HG02973 (cell line): Measurements from ENCODE around the gene NCAPH2.
"Not testable (repeated sequence)": the region's sequence is repeated elsewhere in the genome, so short reads cannot be mapped to it uniquely, and the experiment has no call there.

ENCODE experiments used
- ATAC-seq: cut with Tn5 transposase; IDR thresholded peaks from one replicate; pipeline ENCODE4 v1.9.1; 2021; ENCODE audit warnings: moderate library complexity; ENCODE audit not compliant: unreplicated experiment

The NCAPH2 gene

DNA sequence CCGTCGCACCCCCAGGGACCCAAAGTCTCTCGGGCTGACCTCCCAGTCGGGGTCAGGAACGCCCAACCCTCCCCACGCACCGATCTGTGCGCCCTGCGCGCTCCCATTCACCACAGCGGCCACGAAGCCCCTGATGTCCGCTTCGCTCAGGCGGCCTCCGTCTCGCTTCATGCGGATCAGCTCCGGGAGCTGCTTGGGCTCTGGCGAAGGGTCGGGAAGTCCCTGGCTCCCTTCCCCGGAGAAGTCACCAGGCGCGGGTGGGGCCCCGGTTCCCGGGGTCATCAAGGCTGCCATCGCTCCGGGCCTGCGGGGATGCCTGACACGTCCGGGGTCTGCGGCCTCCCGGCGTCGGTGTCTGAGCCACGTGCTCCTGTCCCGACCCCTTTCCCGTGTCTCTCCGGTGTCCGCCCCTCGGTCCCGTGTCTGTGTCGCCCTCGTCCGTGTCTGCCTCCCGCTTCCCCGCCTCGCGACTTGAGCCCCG, 21.4 kb downstream of the NCAPH2 start:
- ATAC-seq = no peak

GRCh38 chr22:50529897-50530579, 22.0 kb downstream of the NCAPH2 start, which contains the start of gene TYMP:
Gene TYMP (minus strand): TSS chr22:50530012. CDS start chr22:50529709, 303 bp downstream.
- no peak for ATAC-seq

- no peak for ATAC-seq
These were observed 22.5 kb downstream of the NCAPH2 start for GRCh38 chr22:50530580-50530876.

GRCh38 chr22:50530877-50531545, 23.0 kb downstream of the NCAPH2 start:
- ATAC-seq = peak; percentile 19

- no peak for ATAC-seq
These were observed 23.5 kb downstream of the NCAPH2 start for GRCh38 chr22:50531546-50531961.

DNA sequence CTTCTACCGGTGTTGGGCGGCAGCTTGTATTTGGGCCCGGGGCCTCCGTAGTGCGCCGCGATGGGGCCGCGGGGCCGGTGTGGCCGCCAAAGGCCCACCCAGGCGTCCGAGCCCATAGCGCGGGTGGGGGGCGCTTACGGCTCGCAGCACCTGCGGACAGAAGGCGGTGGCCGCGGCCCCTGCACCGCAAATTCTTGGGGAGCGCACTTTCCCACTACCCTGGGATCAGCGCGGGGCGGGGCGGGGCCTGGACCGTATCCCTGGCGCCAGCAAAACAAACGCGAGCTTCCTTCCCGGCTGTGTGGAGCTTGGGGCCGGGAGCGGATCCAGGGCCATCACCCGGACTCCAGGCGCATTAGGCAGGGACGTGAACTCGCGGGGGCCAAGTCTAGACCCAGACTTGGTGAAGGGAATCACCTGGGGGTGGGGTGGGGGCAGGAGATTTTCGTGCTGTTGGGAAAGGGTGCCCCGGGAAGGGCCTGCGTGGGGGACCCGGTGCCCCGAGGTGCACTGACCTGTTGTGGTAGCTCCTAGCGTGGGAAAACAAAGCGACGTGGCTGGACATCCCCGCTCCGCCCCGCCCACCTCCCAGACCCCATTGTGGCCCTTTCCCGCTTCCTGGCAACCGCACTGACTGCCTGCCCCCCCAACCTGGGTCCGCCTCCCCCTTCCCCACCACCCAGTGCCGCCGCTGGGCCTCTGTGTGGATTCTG, 24.1 kb downstream of the NCAPH2 start:
- no peak for ATAC-seq

- no peak for ATAC-seq
These were observed 25.1 kb downstream of the NCAPH2 start for GRCh38 chr22:50532824-50533796.

GRCh38 chr22:50533856-50534711, 26.1 kb downstream of the NCAPH2 start:
- ATAC-seq = not testable (repeated sequence)

GRCh38 chr22:50535113-50535512, 27.1 kb downstream of the NCAPH2 start:
- ATAC-seq = no peak

GRCh38 chr22:50536226-50536625, 28.2 kb downstream of the NCAPH2 start:
- no peak for ATAC-seq

GRCh38 chr22:50537765-50538164, 29.7 kb downstream of the NCAPH2 start:
- ATAC-seq = no peak

GRCh38 chr22:50540381-50540780, 32.4 kb downstream of the NCAPH2 start:
- no peak for ATAC-seq

- not testable (repeated sequence) for ATAC-seq
These were observed 33.6 kb downstream of the NCAPH2 start for GRCh38 chr22:50541667-50542026.

GRCh38 chr22:50542416-50542927, 34.4 kb downstream of the NCAPH2 start:
- ATAC-seq = peak; percentile 26

GRCh38 chr22:50544078-50544745, 36.2 kb downstream of the NCAPH2 start:
- ATAC-seq = no peak

DNA sequence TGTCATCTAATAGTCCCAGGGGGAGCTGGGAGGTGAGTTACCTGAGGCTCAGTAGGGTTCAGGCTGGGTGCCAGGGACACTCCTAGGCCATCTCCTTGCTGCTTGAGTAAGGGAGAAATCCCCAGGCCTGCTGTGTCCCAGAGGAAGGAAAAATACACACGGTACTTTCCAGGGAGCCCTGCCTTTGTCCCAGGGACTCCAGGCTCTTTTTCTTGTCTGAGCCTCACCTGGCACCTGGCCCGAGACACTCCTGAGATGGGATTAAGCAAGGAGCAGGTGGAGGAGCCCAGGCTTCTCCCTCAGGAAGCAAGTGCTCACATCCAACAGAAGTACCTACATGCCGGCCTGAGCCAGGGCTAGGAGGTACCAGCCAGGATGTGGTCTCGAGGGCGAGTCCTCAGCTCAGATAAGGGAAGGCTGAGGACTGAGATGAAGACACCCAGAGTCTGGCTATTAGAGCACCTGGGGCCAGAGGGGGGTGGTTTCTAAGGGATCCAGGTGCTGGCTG, 36.8 kb downstream of the NCAPH2 start:
- no peak for ATAC-seq

- ATAC-seq = no peak
These were observed 37.7 kb downstream of the NCAPH2 start, which contains the start of gene KLHDC7B for GRCh38 chr22:50545522-50546325. Gene KLHDC7B (plus strand): TSS chr22:50545899. CDS start chr22:50546244, 345 bp downstream.
